ENCODE results near the gene NUP210L.

- TF ChIP-seq CTCF (IDR thresholded peaks at IDR 0.05): no peak
- TF ChIP-seq EP300 (IDR thresholded peaks at IDR 0.05; ENCODE audit: low read depth): no peak
- no peak for TF ChIP-seq POLR2A (IDR thresholded peaks at IDR 0.05)
- TF ChIP-seq POLR2AphosphoS5 (IDR thresholded peaks at IDR 0.05): no peak
These were observed 196.0 kb downstream of the NUP210L start for GRCh38 chr1:153958961-153959260.
